GM12878 (cell line): Measurements from ENCODE around the gene PRIMPOL. TPM values are rescaled to one million over a fixed set of nuclear protein-coding genes. Genes with fewer than 3 reads are reported as not detected.

ENCODE experiments used
- BRCA1 ChIP-seq: IDR thresholded peaks from 2 replicates; pipeline ENCODE4 v1.6.1; 2011; ENCODE audit warnings: low read depth, low read length, improper control_type of control experiment
- EGR1 ChIP-seq, 2 experiments: IDR thresholded peaks; 1 replicate in 1 of 2; 2 replicates in 1 of 2; pipeline ENCODE4 v1.6.1; 2011 to 2012; ENCODE audit warnings: low read depth in 2 of 2, low read length in 2 of 2, borderline replicate concordance in 1 of 2, mild to moderate bottlenecking in 1 of 2, moderate library complexity in 1 of 2
- NFXL1 ChIP-seq: fragments of 450-650 bp; IDR thresholded peaks from 2 replicates; pipeline ENCODE4 v1.6.1; 2017; ENCODE audit warnings: antibody characterized with exemption, mild to moderate bottlenecking, borderline replicate concordance
- NFYA ChIP-seq: IDR thresholded peaks from 2 replicates; pipeline ENCODE4 v1.6.1; 2011; ENCODE audit warnings: low read depth, mild to moderate bottlenecking, low read length, improper control_type of control experiment, borderline replicate concordance
- RFX5 ChIP-seq: IDR thresholded peaks from 2 replicates; pipeline ENCODE4 v1.6.1; 2011; ENCODE audit warnings: low read depth, low read length, improper control_type of control experiment
- polyA plus RNA-seq, 11 experiments: library from polyadenylated mRNA; depleted of rRNA in 4 of 11; unstranded in 6 of 11; stranded (reverse) in 5 of 11; fragments of >200 nt; fragmentation: Nextera tagmentation in 4 of 11; fragmentation: Illumina TruSeq in 1 of 11; extraction: Ambion mirVana in 4 of 11; extraction: Trizol in 1 of 11; gene quantifications; 1 replicate in 1 of 11; 2 replicates in 10 of 11; pipeline versions ENCODE4 v1.2.1 to v1.2.3, GENCODE V29; 2011 to 2016; ENCODE audit warnings: inconsistent platforms in 2 of 11, missing spikeins in 2 of 11, low read depth in 1 of 11
- total RNA-seq, 4 experiments: library from RNA; depleted of rRNA in 3 of 4; stranded (reverse); fragments of >200 nt in 3 of 4; fragmentation: Illumina TruSeq in 1 of 4; extraction: Trizol in 1 of 4; gene quantifications; 2 replicates each; pipeline versions ENCODE4 v1.2.1 to v1.2.3, GENCODE V29; 2013 to 2021
- TF ChIP-seq, protein P1 (sequence below): IDR thresholded peaks from 2 replicates; pipeline ENCODE4 v1.6.1; 2012; ENCODE audit warnings: improper control_type of control experiment, low read depth, low read length; ENCODE audit not compliant: insufficient replicate concordance

PRIMPOL gene
- total and polyA plus RNA-seq, 10 of the 15 experiments (the other 5 are each of a cell fraction or from before 2014, with no cell fraction given) = 10.6 to 23.7 (median 14.0) TPM

DNA sequence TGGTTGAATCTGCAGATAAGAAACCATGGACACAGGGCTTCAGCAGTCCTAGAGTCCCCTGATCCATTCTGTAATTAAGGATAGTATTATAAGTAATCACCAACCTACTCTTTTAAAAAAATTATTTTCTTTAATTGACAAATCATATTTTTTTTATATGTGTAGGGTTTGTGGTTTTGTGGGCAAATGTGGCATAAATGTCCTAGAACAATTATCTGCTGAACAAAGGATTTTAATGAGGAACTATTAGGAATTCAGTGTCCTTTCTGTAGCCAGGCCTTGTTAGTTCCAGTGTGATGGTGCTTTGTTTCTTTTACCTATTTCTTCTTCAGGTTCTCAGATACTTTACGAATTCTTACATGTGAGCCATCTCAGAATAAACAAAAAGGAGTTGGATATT lies 32.4 kb downstream of the PRIMPOL start (continued):
- no peak for TF ChIP-seq NFXL1
- TF ChIP-seq, protein P1, sequence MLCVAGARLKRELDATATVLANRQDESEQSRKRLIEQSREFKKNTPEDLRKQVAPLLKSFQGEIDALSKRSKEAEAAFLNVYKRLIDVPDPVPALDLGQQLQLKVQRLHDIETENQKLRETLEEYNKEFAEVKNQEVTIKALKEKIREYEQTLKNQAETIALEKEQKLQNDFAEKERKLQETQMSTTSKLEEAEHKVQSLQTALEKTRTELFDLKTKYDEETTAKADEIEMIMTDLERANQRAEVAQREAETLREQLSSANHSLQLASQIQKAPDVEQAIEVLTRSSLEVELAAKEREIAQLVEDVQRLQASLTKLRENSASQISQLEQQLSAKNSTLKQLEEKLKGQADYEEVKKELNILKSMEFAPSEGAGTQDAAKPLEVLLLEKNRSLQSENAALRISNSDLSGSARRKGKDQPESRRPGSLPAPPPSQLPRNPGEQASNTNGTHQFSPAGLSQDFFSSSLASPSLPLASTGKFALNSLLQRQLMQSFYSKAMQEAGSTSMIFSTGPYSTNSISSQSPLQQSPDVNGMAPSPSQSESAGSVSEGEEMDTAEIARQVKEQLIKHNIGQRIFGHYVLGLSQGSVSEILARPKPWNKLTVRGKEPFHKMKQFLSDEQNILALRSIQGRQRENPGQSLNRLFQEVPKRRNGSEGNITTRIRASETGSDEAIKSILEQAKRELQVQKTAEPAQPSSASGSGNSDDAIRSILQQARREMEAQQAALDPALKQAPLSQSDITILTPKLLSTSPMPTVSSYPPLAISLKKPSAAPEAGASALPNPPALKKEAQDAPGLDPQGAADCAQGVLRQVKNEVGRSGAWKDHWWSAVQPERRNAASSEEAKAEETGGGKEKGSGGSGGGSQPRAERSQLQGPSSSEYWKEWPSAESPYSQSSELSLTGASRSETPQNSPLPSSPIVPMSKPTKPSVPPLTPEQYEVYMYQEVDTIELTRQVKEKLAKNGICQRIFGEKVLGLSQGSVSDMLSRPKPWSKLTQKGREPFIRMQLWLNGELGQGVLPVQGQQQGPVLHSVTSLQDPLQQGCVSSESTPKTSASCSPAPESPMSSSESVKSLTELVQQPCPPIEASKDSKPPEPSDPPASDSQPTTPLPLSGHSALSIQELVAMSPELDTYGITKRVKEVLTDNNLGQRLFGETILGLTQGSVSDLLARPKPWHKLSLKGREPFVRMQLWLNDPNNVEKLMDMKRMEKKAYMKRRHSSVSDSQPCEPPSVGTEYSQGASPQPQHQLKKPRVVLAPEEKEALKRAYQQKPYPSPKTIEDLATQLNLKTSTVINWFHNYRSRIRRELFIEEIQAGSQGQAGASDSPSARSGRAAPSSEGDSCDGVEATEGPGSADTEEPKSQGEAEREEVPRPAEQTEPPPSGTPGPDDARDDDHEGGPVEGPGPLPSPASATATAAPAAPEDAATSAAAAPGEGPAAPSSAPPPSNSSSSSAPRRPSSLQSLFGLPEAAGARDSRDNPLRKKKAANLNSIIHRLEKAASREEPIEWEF = no peak
- no peak for TF ChIP-seq EGR1 (IDR thresholded peaks at IDR 0.05; ENCODE audit: borderline replicate concordance in 1 of 2, low read depth in 2 of 2, low read length in 2 of 2)
- TF ChIP-seq RFX5 = no peak
- no peak for TF ChIP-seq NFYA
- TF ChIP-seq BRCA1 = no peak
